ENCODE measurements around the gene ATP10B. TPM values are rescaled to one million over a fixed set of nuclear protein-coding genes. Genes with fewer than 3 reads are reported as not detected.

The ATP10B gene
- total and polyA plus RNA-seq, 12 donors, result 0.03 to 0.35 (median 0.13) TPM; not detected in 4

DNA sequence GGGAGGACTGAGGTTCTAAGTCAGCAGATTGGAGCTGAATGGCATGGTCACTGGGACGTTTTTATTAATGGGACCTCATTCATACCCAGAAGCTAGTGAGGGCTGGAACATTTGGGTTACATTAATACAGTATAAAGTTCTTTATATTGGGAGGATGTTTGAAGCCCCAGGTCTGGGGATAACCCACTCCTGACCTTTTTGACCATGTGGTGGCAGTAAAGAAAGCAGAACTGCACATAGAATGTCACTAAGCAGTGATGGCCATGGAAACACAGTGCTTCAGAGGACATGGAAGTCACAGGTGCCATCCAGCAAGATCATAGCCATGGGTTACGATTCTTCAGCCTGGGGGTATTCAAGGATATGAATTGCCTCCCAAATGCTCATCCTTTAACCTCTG lies 176.0 kb downstream of the ATP10B start:
- no peak for DNase-seq
- Histone ChIP-seq H3K9me3 (replicated peaks in 1 of 3) (no peaks in the 10 kb centered on the region), H3K4me1 (replicated peaks in 1 of 2) (no peaks in the 10 kb centered on the region), H3K27ac (no peak overlapping the region), H3K4me3 (no peak overlapping the region), H3K27me3 (no peaks in the 10 kb centered on the region), H3K36me3 (replicated peaks in 1 of 2) (no peaks in the 10 kb centered on the region)
- no peak for TF ChIP-seq POLR2A (IDR thresholded peaks at IDR 0.05)
- TF ChIP-seq, protein P1, sequence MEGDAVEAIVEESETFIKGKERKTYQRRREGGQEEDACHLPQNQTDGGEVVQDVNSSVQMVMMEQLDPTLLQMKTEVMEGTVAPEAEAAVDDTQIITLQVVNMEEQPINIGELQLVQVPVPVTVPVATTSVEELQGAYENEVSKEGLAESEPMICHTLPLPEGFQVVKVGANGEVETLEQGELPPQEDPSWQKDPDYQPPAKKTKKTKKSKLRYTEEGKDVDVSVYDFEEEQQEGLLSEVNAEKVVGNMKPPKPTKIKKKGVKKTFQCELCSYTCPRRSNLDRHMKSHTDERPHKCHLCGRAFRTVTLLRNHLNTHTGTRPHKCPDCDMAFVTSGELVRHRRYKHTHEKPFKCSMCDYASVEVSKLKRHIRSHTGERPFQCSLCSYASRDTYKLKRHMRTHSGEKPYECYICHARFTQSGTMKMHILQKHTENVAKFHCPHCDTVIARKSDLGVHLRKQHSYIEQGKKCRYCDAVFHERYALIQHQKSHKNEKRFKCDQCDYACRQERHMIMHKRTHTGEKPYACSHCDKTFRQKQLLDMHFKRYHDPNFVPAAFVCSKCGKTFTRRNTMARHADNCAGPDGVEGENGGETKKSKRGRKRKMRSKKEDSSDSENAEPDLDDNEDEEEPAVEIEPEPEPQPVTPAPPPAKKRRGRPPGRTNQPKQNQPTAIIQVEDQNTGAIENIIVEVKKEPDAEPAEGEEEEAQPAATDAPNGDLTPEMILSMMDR (IDR thresholded peaks at IDR 0.05), result no peak
- intact Hi-C loops (cut with DNase I), result no loop called here
- WGBS, 4 donors, result 49 to 65% (median 56%) methylated on average over 2 of the region's 2 CpGs

DNA sequence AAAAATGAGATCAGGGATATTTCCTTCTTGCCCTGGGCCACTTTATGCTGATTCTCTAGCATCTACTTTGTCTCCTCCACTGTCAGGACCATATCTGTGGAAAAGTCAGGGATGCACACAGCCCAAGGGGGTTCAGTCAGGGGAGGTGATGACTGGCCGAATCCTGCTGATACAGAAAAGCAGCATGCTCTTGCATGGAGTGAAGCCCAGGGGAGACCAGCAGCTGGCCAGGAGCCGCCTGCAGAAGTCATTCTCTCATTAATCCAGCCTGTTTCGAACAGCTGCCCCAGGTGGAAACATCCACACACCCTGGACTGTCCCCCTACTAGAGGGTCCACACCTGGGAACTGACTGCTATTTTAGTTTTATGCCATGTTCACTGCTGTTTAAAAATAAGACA lies 177.1 kb downstream of the ATP10B start:
- TF ChIP-seq, protein P1 (IDR thresholded peaks at IDR 0.05), result no peak
- no peak for TF ChIP-seq POLR2A (IDR thresholded peaks at IDR 0.05)
- Histone ChIP-seq H3K9me3 (replicated peaks in 1 of 3) (no peaks in the 10 kb centered on the region), H3K27me3 (no peaks in the 10 kb centered on the region), H3K27ac (no peak overlapping the region), H3K4me1 (replicated peaks in 1 of 2) (no peaks in the 10 kb centered on the region), H3K4me3 (no peak overlapping the region), H3K36me3 (replicated peaks in 1 of 2) (no peaks in the 10 kb centered on the region)
- intact Hi-C loops (cut with DNase I), result no loop called here
- WGBS, 4 donors, result 38 to 64% (median 41%) methylated on average over 3 of the region's 3 CpGs
- no peak for DNase-seq

DNA sequence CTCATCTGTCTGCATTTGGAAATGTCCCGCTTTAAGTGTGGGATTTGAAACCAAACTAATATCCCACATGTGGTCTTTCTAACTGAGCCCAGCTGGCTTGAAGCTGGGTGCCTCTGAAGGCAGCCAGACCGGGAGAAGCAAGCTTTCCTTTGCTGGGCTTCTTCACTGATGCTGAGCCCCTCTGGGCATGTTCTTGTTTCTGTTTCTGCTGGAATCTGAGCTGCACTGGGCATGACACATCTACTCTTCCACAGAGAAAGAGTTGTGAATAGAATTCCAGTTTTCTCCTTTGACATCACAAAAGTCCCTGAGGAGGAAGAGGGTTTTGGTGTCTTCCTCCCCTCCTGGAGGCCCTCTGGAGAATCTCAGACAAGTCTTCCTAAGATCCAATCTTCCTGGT lies 179.5 kb downstream of the ATP10B start:
- H3K36me3 ChIP-seq (replicated peaks in 1 of 2), result no peaks in the 10 kb centered on the region
- 1 to 32% (median 11%) methylated on average over 2 of the region's 2 CpGs for WGBS, 4 donors
- intact Hi-C loops (cut with DNase I), result no loop called here
- H3K27ac ChIP-seq, result no peak overlapping the region
- H3K4me1 ChIP-seq (replicated peaks in 1 of 2), result no peaks in the 10 kb centered on the region
- no peak for DNase-seq
- no peaks in the 10 kb centered on the region for H3K27me3 ChIP-seq
- no peak for TF ChIP-seq POLR2A (IDR thresholded peaks at IDR 0.05)
- TF ChIP-seq, protein P1 (IDR thresholded peaks at IDR 0.05), result no peak
- H3K4me3 ChIP-seq, result no peak overlapping the region
- H3K9me3 ChIP-seq (replicated peaks in 1 of 3), result no peaks in the 10 kb centered on the region

DNA sequence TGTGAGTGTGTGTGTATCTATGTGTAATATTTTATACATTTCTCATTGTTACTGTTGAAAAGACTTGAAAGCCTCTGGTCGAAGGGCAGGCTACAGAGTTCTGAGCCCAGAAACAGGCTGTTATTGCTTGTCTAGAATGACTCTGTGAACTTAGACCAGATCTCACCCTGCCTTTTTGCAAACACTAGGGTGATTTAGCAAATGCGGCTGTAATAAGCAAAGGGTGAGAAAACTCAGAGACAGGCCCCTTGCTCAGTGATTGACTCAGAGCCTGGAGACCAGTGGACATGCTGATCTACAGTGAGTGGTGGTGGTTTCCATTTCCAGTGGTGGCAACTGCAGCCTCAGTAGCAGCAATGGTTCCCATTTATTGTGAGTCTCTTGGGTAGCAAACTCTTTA lies 183.7 kb downstream of the ATP10B start:
- 68 to 91% (median 70%) methylated on average over 2 of the region's 2 CpGs for WGBS, 4 donors
- Histone ChIP-seq H3K9me3 (replicated peaks in 1 of 3) (no peaks in the 10 kb centered on the region), H3K27ac (no peak overlapping the region), H3K36me3 (replicated peaks in 1 of 2) (no peaks in the 10 kb centered on the region), H3K4me3 (no peak overlapping the region), H3K4me1 (replicated peaks in 1 of 2) (no peaks in the 10 kb centered on the region), H3K27me3 (no peaks in the 10 kb centered on the region)
- TF ChIP-seq, protein P1 (IDR thresholded peaks at IDR 0.05), result no peak
- TF ChIP-seq POLR2A (IDR thresholded peaks at IDR 0.05), result no peak
- DNase-seq, result no peak
- intact Hi-C loops (cut with DNase I), result no loop called here

All from adrenal gland (tissue), 12 donors.